BLaER1 (cell line): ENCODE data around the gene HOXC4.
"Not testable (repeated sequence)": the region's sequence is repeated elsewhere in the genome, so short reads cannot be mapped to it uniquely, and the experiment has no call there.

Experiments
- H3K27ac ChIP-seq: shearing (Covaris generic); formaldehyde crosslinking; 2 replicates; pipeline ENCODE4 v1.8.1; 2022
- H3K27me3 ChIP-seq: shearing (Covaris generic); formaldehyde crosslinking; 2 replicates; pipeline ENCODE4 v1.8.1; 2022
- H3K36me3 ChIP-seq: shearing (Covaris generic); formaldehyde crosslinking; 2 replicates; pipeline ENCODE4 v1.8.1; 2022
- H3K4me1 ChIP-seq: shearing (Covaris generic); formaldehyde crosslinking; 2 replicates; pipeline ENCODE4 v1.8.1; 2022
- H3K4me2 ChIP-seq: shearing (Covaris generic); formaldehyde crosslinking; 2 replicates; pipeline ENCODE4 v1.8.1; 2022
- H3K4me3 ChIP-seq: shearing (Covaris generic); formaldehyde crosslinking; 2 replicates; pipeline ENCODE4 v1.8.1; 2022
- H3K9ac ChIP-seq: shearing (Covaris generic); formaldehyde crosslinking; 2 replicates; pipeline ENCODE4 v1.8.1; 2022
- H3K9me3 ChIP-seq: shearing (Covaris generic); formaldehyde crosslinking; 2 replicates; pipeline ENCODE4 v1.8.1; 2022
- H4K20me1 ChIP-seq: shearing (Covaris generic); formaldehyde crosslinking; 2 replicates; pipeline ENCODE4 v1.8.1; 2022
- Cebpa-rat ChIP-seq: shearing (Covaris generic); IDR thresholded peaks from 2 replicates; pipeline ENCODE4 v1.8.1; 2022

Gene HOXC4

DNA sequence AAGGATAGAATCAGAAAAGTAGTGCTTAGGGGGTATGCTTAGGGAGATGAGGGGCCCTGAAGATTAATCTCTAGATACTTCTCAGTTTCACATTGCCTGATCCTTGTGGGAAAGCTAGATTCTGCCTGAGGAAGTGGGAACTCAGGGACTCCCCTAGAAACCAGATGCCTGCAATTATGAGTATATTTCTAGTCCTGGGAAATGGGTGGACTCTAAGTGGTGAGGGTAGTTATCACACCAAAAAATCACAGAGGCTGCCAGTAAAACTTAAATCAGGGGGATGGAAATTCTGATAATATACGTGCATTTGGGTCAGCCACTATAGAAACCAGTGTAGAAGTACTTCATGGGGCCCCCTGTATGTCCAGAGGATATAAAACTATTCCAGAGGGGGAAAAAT is 18.3 kb downstream of the HOXC4 start:
- no peaks in the 10 kb centered on the region for H3K9me3 ChIP-seq
- no peak for TF ChIP-seq Cebpa-rat
- no peaks in the 10 kb centered on the region for H3K4me1 ChIP-seq
- H3K27me3 ChIP-seq: peaks cover 43% of the 10 kb centered on the region
- H3K36me3 ChIP-seq: no peaks in the 10 kb centered on the region
- H3K27ac ChIP-seq: no peak overlapping the region
- H4K20me1 ChIP-seq: peaks cover 5% of the 10 kb centered on the region; the same call in 1 of the 2 replicates
- no peak overlapping the region for H3K4me2 ChIP-seq
- H3K4me3 ChIP-seq: no peak overlapping the region
- H3K9ac ChIP-seq: no peak overlapping the region

DNA sequence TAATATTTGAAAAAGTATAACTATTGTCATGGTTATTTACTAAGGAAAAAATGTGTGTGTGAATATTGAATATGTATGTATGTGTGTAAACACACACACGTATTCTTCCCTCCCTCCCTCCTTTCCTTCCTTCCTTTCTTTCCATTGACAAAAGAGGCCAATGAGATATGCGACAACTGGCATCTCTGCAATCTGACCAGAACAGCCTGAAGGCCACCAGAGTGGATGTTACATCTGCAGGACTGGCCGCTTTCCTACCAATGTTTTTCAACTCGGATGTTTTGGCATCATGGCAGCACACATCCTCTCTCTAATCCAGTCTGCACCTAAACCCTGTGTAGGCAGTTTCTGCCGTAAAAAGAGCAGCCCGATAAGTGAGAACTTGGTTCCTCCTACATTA is 20.7 kb downstream of the HOXC4 start:
- Histone ChIP-seq H3K27me3 (peaks cover 59% of the 10 kb centered on the region), H3K27ac (no peak overlapping the region), H3K4me2 (no peak overlapping the region), H3K36me3 (no peaks in the 10 kb centered on the region), H3K4me1 (no peaks in the 10 kb centered on the region), H4K20me1 (no peaks in the 10 kb centered on the region; the same call in 1 of the 2 replicates), H3K9me3 (no peaks in the 10 kb centered on the region), H3K4me3 (no peak overlapping the region), H3K9ac (no peak overlapping the region)
- TF ChIP-seq Cebpa-rat: no peak

DNA sequence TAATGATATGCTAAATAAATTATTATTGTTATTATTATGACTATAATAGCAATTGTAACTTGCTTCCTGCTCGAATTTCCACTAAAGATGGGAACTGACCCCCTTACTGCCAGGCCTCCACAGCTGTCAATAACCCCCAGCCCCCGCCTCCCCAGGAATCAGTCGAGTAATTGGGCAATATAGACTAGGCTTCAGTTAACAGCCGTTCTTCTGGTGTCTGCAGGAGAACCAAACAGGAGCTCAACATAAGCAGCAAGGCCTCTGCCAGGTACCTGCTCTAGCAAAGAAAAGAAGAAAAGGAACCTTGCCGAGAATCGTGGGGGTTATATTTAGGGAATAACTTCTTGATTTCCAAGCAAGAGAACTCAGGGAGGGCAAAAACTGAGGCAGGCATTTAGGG is 21.8 kb downstream of the HOXC4 start:
- Histone ChIP-seq H3K4me3 (no peak overlapping the region), H3K4me2 (no peak overlapping the region), H3K27ac (no peak overlapping the region), H3K9me3 (no peaks in the 10 kb centered on the region), H3K9ac (no peak overlapping the region), H4K20me1 (peaks cover 6% of the 10 kb centered on the region; the same call in 1 of the 2 replicates), H3K27me3 (peaks cover 65% of the 10 kb centered on the region), H3K36me3 (no peaks in the 10 kb centered on the region), H3K4me1 (no peaks in the 10 kb centered on the region)
- TF ChIP-seq Cebpa-rat: no peak

DNA sequence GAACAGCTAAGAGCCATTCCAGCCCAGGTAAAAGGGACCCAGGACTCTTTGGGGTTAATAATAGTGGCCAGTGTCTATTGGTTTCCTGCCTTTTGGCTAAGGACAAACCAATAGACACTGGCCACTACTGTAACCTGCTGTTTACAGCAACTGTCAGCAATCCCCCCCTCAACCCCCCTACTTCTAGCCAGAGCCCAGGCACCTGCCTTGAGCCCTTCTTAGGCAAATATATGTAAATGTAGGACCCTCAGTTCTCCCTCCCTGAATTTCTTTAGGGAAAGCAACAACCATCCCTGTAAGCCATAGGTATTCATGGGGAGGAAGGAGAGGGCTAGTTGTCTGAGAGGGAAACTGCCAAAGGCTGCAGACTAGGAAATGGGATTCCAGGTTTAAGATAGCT is 22.3 kb downstream of the HOXC4 start:
- no peak overlapping the region for H3K27ac ChIP-seq
- H3K4me2 ChIP-seq: no peak overlapping the region
- no peak overlapping the region for H3K9ac ChIP-seq
- no peaks in the 10 kb centered on the region for H3K9me3 ChIP-seq
- H3K4me3 ChIP-seq: no peak overlapping the region
- peaks cover 7% of the 10 kb centered on the region; the same call in 1 of the 2 replicates for H4K20me1 ChIP-seq
- TF ChIP-seq Cebpa-rat: no peak
- H3K27me3 ChIP-seq: peaks cover 65% of the 10 kb centered on the region
- H3K36me3 ChIP-seq: no peaks in the 10 kb centered on the region
- no peaks in the 10 kb centered on the region for H3K4me1 ChIP-seq

GRCh38 chr12:54077843-54078242 is 24.2 kb downstream of the HOXC4 start:
- H3K36me3 ChIP-seq, H4K20me1 ChIP-seq, H3K27ac ChIP-seq, H3K9ac ChIP-seq, H3K4me2 ChIP-seq, H3K9me3 ChIP-seq, H3K4me3 ChIP-seq, H3K4me1 ChIP-seq: not testable (repeated sequence)
- H3K27me3 ChIP-seq: peaks cover 76% of the 10 kb centered on the region

- H3K9me3 ChIP-seq, H3K36me3 ChIP-seq, H3K27ac ChIP-seq, H3K4me2 ChIP-seq, H3K4me1 ChIP-seq, H4K20me1 ChIP-seq, H3K9ac ChIP-seq, H3K4me3 ChIP-seq: not testable (repeated sequence)
- H3K27me3 ChIP-seq: peaks cover 81% of the 10 kb centered on the region
Measured at GRCh38 chr12:54079115-54079514, 25.5 kb downstream of the HOXC4 start.

DNA sequence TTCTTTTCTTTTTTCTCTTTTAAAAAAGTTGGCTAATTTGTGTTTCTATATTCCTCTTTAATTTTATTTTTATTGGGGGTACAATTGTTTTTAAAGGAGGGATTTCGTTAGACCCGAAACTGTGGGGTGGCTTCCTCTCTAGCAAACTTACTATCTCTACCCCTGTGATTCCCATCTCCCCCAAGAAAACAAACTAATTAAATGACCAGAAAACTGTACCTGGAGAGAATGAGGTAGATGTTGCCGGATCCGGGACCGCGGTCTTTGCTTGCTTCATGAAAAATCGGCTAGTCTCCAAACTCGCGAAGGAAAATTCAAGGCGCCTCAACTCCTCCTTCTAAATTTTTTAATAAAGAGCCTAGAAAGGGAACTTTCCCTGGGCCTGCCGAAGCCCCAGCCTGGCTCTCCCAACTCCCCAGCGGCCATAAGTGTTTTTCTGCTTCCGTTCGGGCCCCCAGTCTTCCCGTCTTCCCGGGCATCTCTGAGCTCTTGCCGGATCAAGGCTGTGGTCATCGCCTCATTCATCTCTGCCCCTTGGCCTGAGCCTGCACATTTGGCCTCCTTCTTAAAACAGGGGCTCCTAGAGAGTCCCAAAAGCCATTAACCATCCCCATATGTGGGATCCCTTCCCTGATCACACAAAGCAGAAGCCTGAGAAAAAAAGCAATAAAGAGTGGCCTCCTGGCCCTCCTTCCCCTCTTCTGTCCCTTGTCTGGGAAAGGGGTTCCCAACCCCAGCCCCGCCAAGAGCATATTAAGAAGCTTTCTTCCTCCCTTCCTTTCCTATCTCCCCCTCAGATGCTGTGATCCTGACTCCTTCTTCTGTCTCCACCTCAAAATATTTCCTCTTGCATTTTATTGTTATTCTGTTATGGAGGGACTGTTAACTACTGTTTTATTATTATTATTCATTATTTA is 26.6 kb downstream of the HOXC4 start:
- H3K9ac ChIP-seq, H3K36me3 ChIP-seq, H4K20me1 ChIP-seq, H3K9me3 ChIP-seq, H3K4me1 ChIP-seq, H3K4me2 ChIP-seq, H3K27ac ChIP-seq, H3K4me3 ChIP-seq: not testable (repeated sequence)
- H3K27me3 ChIP-seq: peaks cover 92% of the 10 kb centered on the region

- not testable (repeated sequence) for H3K36me3 ChIP-seq, H3K9me3 ChIP-seq, H3K4me3 ChIP-seq, H3K9ac ChIP-seq, H3K27ac ChIP-seq, H3K4me1 ChIP-seq, H3K4me2 ChIP-seq, H4K20me1 ChIP-seq
- peaks cover 92% of the 10 kb centered on the region for H3K27me3 ChIP-seq
Measured at GRCh38 chr12:54081053-54081514, 27.4 kb downstream of the HOXC4 start.

GRCh38 chr12:54081581-54082396 is 28.2 kb downstream of the HOXC4 start:
- H3K4me1 ChIP-seq, H4K20me1 ChIP-seq, H3K9ac ChIP-seq, H3K27ac ChIP-seq, H3K4me2 ChIP-seq, H3K4me3 ChIP-seq, H3K36me3 ChIP-seq, H3K9me3 ChIP-seq: not testable (repeated sequence)
- peaks cover 92% of the 10 kb centered on the region for H3K27me3 ChIP-seq

- peaks cover 90% of the 10 kb centered on the region for H3K27me3 ChIP-seq
- no peaks in the 10 kb centered on the region for H3K4me1 ChIP-seq
- no peak overlapping the region for H3K27ac ChIP-seq
- no peak overlapping the region for H3K4me2 ChIP-seq
- no peak for TF ChIP-seq Cebpa-rat
- no peak overlapping the region for H3K4me3 ChIP-seq
- H4K20me1 ChIP-seq: peaks cover 7% of the 10 kb centered on the region; the same call in 1 of the 2 replicates
- H3K9ac ChIP-seq: no peak overlapping the region
- H3K36me3 ChIP-seq: no peaks in the 10 kb centered on the region
- no peaks in the 10 kb centered on the region for H3K9me3 ChIP-seq
Measured at GRCh38 chr12:54082397-54082892, 28.8 kb downstream of the HOXC4 start.

DNA sequence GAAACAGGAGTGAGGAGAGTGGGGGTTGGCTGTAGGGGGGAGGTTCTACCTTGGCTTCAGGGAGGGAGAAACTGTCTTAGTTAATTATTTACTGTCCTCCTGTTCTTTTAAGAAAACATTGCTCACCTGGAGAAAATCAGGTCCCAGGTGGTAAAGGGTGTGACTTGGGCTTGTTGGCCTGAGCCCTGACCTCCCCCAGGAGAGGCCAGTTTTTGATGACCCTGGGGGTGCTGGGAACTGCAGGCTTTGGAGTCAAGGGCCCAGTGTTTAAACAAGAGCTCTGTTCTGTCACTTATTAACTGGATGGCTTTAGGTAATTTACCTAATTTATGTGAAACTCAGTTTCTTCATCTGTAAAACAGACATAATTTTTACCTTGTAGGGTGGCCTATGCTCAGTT is 34.4 kb downstream of the HOXC4 start:
- H3K9me3 ChIP-seq, H3K4me2 ChIP-seq, H3K27ac ChIP-seq, H3K4me3 ChIP-seq, H4K20me1 ChIP-seq, H3K4me1 ChIP-seq, H3K36me3 ChIP-seq, H3K9ac ChIP-seq: not testable (repeated sequence)
- H3K27me3 ChIP-seq: peaks cover 93% of the 10 kb centered on the region

DNA sequence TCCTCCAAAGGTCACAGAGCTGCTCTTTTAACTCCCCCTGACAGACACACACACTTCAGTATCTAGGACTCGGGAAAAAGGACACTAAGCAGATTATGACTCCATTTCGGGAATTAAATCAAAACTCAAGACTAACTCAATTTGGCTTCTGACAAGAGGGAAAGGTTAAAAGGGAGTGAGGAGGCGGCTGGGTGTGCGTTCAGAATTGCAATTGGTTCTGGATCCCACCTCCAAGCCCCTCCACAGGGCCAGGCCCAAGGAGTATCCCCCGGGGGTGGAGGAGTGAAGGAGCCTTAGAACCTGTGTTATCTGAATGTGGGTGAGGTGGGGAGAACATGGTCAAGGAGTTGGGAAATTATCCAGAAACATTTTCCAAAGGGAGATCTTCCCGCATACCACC is 35.8 kb downstream of the HOXC4 start:
- not testable (repeated sequence) for H3K36me3 ChIP-seq, H3K4me1 ChIP-seq, H3K9me3 ChIP-seq, H3K4me3 ChIP-seq, H3K4me2 ChIP-seq, H4K20me1 ChIP-seq, H3K9ac ChIP-seq, H3K27ac ChIP-seq
- peaks cover 93% of the 10 kb centered on the region for H3K27me3 ChIP-seq

GRCh38 chr12:54090312-54090711 is 36.7 kb downstream of the HOXC4 start:
- H4K20me1 ChIP-seq, H3K36me3 ChIP-seq, H3K9me3 ChIP-seq, H3K4me2 ChIP-seq, H3K4me3 ChIP-seq, H3K4me1 ChIP-seq, H3K9ac ChIP-seq, H3K27ac ChIP-seq: not testable (repeated sequence)
- H3K27me3 ChIP-seq: peaks cover 85% of the 10 kb centered on the region

DNA sequence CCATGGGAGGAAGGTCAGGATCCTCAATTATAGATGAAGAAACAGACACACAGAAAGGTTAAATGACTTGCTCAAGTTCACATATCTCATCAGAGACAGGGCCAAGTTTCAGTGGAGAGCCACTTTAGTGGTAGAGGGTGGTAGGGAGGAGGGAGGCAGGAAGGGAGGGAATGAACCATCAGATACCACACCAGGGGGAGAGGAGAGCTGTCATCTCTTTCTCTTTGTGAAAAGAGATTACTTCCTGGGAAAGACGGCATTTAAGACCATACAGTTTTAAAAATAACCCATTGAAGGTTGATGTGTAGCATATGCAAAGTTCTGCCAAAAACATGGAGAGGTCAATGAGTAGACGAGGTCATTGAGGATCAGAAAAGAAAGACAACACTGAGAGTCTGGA is 39.3 kb downstream of the HOXC4 start:
- not testable (repeated sequence) for H3K27ac ChIP-seq, H3K4me2 ChIP-seq, H3K4me1 ChIP-seq, H3K9ac ChIP-seq, H3K4me3 ChIP-seq, H4K20me1 ChIP-seq, H3K9me3 ChIP-seq, H3K36me3 ChIP-seq
- H3K27me3 ChIP-seq: peaks cover 67% of the 10 kb centered on the region
